Activated CD8-positive, alpha-beta memory T cell treated with anti-CD3 and anti-CD28 coated beads for 48 hours (primary cell): Measurements from ENCODE around the gene MCAT.
"Not testable (repeated sequence)": the region's sequence is repeated elsewhere in the genome, so short reads cannot be mapped to it uniquely, and the experiment has no call there.

Experiments used
- DNase-seq, 3 experiments: peaks; one replicate each; pipeline ENCODE4 v3.0.0-alpha.2; 2020; ENCODE audit warnings: low read depth in 2 of 3, low spot score in 2 of 3

MCAT gene

DNA sequence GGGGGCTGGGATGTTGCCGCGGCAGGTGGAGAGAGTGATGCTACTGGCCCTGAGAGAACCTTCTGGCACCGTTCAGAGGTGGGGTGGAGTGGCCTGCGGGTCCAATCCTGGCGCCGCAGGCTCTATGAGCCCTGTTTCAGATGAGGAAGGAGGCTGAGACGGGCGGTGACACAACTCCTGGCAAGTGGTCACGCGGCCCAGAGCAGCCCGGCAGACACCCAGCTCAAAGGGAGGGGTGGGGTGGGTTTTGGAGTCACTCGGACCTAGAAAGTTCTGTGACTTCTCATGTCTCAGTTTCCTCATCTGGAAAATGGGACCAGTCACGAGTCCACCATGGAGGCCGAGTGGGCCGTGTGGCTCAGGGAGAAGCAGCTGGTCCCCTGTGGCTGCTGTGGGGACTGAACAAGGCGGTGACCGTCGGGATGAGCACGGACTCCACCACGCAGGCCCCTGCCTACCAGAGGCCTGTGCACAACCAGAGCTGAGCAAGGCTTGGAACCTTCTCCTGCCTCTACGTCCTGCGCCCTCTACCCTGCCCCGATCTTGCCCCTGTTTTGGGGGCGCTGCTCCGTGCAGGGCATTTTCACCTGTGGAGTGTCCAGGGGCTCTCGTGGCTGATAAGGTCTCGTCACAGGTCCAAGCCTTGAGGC lies 11.8 kb upstream of the MCAT start:
- DNase-seq, result no peak

DNA sequence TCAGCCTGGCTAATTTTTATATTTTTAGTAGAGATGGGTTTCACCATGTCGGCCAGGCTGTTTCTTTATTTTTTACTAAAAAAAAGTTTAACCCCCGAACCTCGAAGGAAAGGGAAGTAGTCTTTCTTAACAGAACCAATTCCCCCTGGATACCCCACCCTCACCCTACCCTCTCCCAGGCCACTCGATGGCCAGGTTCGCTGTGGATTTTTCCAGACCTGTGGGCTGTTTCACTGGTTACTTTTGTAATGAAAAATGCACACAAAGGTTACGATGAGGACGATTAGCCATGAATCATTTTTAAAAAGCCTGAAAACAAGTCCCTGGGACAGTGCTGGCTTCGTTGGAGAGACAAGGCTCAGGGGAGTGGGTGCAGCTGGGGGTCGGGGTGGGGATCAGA lies 10.7 kb upstream of the MCAT start:
- DNase-seq, result no peak

DNA sequence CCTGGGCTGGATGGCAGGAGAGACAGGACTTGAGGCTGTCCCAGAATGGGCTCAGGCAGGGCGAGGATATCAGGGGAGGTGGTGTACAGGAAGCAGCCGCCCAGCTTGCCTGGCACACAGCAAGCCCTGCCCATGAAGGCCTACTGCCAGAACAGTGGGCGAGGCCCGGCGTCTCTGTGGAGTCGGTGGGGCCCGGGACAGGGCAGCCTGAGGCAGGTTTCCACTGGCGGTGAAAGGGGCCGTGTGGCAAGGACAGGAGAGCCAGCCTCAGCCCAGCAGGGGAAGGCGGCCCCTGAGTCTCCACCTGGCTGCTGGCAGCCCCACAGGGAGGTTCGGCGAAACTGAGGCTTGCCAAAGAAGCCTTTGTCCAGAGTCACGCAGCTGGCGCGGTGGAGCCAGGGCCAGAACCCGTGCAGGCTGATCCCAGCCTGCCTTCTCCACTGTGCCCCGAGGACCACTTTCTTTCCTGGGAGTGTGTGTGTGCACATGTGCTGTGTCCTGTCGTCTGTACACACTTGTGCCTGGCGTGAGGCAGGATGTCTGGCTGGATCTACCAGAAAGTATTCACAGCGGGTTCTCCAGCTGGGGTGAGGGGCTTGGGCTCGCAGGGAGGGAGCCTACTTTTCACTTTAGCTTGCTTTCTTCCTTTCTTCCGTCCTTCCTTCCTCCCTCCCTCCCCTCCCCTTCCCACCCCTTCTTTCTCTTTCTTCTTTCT lies 9.3 kb upstream of the MCAT start:
- DNase-seq, result peak in 2 of 3 experiments; percentile 16 to 26

DNA sequence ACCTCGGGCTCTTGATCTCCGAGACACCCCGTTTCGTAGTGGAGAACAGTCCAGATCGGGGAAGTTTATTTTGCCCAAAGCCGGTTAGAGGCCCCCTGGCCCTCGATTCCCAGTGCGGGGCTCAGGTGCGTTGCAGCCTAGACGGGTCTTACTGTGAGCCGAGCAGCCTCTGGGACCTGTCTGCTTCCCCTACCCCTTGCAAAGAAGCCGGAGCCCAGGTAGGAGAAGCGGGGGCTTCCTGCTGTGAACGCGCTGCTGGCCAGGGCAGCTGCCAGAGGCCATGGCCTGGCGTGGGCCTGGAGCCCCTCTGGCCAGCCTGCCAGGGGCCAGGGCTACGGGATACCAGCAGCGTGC lies 8.8 kb upstream of the MCAT start:
- DNase-seq, result no peak

DNA sequence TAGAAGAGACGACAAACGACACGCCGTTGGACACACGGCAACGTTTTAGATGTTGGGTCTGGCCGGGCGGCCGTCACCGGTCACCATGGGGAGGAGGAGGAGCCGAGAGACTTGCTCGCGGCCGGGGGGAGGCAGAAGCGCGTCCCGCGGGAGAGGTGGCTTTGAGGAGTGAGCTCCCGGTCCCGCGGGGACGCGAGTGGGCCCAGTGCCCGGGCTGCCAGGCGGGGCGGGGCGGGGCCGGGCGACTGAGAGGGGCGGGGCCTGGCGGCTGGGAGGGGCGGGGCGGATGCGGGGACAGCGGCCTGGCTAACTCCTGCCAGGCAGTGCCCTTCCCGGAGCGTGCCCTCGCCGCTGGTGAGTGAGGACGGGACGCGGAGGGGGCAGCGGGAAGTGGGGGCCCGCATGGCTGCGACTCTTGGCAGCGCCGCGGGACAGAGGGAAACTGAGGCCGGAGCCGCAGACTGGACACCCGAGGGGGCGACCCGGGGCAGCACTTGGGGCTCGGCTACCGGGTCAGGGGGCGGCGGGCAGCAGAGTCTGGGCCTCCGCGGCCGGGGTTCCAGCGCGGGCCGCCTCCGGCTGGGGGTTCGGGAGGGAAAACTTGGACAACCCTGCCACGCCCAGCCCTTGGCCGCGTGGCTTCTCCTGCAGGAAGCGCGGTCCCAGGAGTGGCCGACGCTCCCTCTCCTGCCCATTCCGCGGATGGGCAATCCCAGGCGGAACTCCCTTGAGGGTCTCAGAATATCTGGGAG lies 8.2 kb upstream of the MCAT start, which contains the start of gene TSPO:
Gene TSPO (plus strand): TSS at position 309 of the 752 bp plus-strand sequence. CDS start 7,680 bp downstream, outside the sequence.
- peak; percentile 28 to 39 (median 30) for DNase-seq

DNA sequence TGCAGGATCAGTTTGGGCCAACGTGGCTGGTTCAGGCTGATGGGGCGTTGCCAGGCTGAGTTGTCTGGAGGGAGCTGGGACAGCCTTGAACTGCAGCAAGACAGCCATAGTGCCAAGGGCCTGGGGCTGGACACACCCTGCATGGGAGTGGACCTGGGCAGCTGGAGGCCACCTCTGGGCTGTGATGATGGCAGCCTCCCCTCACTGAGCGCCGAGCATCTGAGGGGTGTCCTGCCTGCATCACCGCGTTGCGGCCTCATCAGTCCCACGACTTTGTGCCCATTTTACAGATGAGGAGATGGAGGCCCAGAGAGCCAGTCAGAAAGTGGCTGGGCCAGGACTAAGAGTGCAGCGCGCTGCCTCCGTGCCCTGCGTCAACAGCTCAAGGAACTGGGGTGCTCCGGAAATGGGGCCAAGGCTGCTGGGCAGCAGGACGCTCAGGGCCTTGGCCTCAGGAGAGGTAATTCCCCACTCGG lies 7.6 kb upstream of the MCAT start:
- DNase-seq, result no peak

DNA sequence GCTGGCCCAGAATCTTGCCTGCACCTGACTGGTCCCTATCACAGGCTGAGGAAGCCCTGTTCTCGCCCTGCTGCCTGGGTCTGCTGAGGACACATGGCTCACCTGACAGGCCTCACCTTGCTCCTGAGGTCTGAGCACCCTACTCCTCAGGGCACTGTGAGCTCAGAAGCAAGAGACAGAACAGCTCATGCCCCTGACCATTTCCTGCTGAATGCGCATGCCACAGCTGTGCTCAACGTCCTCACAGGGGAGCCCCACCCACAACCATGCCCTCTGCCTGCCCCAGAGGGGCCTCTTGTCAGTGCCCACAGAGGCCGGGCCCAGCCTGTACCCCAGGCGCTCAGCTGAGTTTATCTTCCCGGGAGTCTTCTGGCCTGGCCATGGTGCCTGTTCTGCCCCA lies 5.4 kb upstream of the MCAT start:
- no peak for DNase-seq

DNA sequence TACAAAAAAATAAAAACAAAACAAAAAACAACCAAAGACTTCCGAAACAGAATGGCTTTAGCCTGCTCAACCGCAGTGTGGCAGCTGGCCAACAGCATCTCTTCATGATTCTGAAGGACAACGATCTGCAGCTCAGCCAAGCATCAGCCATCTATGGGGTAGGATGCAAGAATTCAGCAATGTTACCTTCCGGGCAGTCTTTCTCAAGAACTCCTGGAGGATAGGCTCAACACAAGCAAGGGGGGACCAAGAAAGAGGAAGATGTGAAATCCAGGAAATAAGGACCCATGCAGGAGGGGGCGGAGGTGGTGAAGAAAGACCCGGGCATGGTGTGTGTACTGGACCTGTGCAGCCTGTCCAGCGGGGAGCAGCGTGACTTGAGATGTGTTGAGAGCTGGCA lies 4.6 kb upstream of the MCAT start:
- DNase-seq, result no peak

DNA sequence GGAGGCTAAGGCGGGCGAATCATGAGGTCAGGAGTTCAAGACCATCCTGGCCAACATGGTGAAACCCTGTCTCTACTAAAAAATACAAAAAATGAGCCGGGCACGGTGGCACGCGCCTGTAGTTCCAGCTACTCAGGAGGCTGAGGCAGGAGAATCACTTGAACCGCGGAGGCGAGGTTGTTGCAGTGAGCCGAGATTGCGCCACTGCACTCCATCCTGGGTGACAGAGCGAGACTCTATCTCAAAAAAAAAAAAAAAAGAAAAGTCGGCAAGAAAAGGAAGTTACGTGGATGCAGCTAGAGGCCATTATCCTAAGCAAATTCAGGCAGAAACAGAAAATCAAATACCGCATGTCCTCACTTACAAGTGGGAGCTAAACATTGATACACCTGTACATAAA lies 3.1 kb upstream of the MCAT start:
- not testable (repeated sequence) for DNase-seq

DNA sequence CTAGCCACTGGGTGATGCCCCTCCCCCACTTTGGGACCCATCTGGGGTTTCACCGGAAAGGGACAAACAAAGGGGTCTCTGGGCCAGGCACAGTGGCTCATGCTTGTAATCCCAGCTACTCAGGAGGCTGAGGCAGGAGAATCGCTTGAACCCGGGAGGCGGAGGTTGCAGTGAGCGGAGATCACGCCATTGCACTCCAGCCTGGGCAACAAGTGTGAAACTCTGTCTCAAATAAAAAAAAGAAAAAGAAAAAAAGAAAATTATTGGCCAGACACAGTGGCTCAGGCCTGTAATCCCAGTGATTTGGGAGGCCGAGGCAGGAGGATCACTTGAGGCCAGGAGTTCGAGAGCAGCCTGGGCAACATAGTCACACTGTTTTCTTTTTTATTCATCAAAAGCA lies 2.2 kb upstream of the MCAT start:
- DNase-seq, result not testable (repeated sequence)

DNA sequence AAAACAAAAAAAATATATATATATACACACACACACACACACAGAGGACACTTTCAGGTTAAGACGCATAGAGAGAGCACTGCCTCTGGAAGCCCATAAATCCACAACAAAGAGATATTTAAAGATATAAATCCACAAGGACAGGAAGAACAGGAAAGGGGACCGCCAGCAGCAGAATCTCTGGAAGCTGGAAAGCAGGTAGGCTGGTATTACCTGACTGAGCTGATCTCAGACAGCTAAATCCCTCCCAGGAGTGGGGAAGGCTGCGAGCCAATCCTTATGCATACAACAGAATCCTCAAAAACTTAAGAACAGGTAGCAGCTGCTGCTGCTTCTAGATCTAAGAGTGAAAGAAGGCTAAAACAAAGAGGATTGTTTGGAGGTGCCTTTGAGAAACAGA lies 1.8 kb upstream of the MCAT start:
- DNase-seq, result no peak

DNA sequence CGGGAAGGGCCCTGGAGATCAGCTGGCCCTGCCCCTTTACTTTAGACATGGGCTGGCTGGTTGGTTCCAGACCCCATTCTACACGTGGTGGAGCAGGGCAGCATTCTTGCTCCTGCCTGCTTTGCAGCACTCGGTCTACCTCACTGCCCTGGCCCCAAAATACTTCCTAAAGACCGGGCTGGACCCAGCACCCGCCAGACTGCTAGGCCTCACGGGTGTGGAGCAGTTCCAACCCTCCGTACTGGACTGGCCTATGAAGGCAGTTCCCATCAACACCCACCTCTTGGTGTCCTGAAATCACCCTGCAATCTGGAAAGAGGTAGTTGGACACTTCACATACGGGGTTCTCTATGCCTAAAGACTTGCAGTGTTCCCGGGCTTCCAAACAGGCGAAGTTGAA lies 6.4 kb downstream of the MCAT start:
- DNase-seq, result no peak

DNA sequence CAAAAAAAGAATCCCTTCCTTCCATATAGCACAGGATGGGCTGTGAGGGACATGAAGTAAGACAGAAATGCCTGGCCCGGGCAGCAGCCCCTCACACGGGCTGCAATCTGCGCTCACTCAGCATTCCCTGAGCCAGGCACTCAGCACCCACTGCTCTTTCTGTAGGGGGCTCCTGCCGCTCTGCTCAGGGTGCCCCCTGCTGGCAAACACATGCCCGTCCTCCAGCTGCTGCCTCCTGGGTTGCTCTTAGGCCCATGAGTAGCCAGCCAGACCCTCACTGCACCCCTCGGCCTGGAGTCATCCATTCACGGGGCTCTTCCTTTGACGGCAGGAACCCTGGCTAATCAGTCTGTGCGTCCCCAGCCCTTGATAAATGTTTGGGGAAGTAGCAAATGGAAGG lies 6.9 kb downstream of the MCAT start:
- no peak for DNase-seq

DNA sequence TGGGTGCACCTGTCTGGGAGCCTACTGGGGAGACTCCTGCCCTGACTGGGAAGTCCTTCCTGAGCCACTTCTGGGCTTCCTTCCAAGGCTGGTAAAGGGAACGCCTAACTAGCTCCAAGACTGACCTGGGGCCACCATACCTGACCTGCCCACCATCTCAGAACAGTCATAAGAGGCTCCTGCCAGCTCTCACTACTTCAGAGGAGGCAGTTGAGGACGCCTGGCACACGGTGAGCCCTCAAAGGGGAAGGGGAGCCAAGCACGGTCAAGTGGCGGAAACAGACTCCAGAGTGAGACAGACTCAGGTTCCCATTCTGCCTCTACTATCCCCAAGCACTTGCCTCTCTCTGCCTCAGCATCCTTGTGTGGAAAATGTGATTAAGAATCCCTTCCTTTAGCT lies 7.6 kb downstream of the MCAT start:
- no peak for DNase-seq

DNA sequence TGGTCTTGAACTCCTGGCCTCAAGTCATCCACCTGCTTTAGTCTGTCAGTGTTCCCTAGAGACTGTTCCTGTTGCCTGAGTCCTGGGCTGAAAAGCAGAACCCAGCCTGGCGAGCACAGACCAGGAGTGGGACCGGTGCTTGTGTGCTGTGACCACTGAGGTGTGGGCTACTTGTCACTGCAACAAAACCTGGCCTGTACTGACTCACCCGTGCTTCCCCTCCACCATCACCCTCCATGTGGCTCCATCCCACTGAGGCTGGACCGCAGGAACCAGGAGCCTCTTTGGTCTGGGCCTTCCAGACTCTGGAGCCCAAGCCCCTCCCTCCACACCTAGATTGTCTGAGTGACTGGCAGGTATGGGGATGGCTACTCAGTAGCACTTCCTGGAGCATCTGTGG lies 8.6 kb downstream of the MCAT start:
- DNase-seq, result no peak

DNA sequence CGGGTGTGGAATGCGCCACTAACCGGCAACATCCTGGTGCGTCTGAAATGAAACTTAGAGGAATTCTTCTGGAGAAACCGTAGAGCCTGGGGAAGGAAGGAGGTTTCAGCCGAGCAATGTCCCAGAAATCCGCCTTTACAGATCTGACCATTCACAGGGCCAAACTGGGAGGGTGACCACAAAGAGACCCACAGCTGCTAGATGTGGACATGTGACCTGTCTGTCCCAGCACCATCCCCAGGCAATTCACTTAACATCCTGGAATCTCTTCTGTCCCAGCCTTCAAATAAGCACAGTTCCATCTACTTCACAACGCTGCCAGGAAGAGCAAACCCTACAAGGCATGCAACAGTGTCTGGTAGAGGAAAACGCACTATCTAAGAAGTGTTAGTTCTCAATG lies 9.8 kb downstream of the MCAT start:
- no peak for DNase-seq

DNA sequence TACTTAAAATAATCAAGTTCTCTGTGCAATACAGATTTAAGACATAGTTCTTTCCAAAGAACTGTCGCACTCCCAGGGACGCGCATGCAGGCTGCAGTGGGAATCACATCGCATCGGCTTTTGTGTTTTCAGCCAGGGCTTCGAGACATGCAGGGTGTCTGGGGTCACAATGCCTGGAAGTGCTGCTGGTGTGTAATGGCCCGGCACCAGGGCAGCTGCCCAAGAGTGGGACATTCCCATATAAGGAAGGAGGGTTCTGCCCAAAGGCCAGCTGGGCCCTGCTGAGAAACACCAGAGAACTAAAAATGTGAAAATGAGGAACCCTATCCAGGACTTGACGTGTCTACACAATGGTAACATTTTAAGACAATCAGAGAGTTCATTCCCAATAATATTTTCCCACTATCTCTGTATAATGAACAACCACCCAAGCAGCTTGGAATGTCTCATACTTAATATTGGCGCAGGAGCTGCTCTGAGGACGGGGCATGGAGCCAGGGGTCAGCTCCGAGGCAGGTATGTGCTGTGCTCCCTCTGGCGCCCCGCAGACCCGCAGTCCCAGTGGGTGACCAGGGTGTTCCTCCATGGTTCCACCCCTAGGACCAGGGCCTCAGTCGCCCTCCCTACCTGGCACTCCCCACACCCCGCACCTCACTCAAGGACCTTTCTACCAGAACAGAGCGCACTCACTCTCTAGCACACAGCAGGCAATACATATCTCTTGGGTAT lies 11.3 kb downstream of the MCAT start:
- no peak for DNase-seq

DNA sequence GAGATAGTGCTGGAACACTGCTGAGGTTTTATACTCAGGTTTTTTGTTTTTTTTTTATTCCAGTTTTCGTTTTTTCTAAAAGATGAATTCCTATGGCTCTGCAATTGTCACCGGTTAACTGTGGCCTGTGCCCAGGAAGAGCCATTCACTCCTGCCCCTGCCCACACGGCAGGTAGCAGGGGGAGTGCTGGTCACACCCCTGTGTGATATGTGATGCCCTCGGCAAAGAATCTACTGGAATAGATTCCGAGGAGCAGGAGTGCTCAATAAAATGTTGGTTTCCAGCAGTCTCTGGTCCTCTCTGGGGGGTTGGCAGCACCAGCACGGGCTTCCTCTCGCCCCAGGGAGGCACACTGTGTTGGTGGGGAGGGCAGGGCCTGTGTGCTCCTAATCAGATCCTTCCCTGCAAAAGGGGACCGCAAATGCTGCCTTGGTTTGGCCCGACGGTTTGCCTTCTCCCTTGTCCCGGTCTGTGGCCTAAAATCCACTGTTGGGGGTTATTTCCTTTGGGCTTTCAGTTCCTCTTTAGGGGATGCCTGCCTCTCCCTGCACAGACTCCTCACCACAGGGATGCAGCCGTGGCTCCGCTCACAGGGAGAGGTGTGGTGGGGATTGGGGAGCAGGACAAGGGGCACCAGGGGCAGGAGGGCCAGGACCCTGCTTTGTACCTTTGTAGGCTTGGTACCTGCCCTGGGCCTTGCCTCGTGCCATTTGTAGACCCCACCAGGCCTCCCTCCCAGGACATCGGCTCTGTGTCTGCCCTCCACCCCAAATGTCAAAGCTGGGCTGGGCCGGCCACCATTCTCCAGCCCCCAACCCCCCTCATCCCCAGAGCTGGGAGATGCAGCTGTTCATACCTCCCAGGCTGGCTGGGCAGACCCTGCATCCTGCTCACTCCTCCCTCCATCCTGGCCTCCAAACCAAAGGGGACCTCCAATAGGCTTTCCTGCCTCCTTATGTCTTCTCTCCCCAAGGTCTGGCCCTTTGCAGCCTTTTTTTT lies 13.5 kb downstream of the MCAT start:
- DNase-seq, result no peak

DNA sequence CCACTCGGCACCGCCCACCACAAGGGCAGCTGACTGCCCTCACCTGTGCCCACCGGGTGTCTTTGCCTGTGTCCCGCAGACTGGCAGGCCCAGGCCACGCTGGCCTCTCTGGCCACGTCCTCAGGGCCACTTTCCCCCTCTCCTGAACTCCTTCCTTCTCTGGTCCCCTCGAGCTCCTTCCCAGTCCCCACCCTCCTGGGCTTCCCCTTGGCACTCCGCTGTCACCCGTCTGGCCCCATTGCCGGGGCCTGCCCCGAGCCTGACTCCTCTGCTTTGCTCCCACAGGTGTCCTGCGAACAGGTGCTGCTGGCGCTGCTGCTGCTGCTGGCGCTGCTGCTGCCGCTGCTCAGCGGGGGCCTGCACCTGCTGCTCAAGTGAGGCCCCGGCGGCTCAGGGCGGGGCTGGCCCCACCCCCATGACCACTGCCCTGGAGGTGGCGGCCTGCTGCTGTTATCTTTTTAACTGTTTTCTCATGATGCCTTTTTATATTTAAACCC lies 14.2 kb downstream of the MCAT start:
- no peak for DNase-seq

DNA sequence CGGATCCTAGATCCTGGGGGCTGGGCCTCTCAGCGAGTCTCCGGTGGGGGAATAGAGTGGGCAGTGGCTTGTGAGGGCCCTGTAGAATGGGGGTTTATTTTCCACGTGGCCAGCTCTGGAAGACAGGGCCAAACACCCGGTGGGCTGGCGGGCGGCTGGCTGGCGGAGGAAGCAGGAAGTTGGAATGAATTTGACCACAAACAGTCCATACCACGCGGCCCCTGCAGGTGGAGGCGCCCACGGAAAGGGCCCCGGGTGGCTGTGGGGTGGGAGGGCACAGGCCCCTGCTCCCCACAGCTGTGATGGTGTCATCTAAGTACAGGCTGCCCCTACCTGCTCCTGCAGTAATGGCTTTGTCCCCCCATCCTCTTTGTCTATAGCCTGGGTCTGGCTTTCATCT lies 15.1 kb downstream of the MCAT start:
- no peak for DNase-seq
